Naive thymus-derived CD4-positive, alpha-beta T cell (primary cell): ENCODE results near the gene RETREG3. TPM values are rescaled to one million over a fixed set of nuclear protein-coding genes. Genes with fewer than 3 reads are reported as not detected.
"Not testable (repeated sequence)": the region's sequence is repeated elsewhere in the genome, so short reads cannot be mapped to it uniquely, and the experiment has no call there.

Experiments used
- ATAC-seq: fragments of 150-1000 bp; cut with Tn5 transposase; 2 replicates; pipeline ENCODE4 v1.10.0; 2021; ENCODE audit warnings: mild to moderate bottlenecking, moderate library complexity
- CTCF ChIA-PET: fragments of 350-600 bp; sonication (Branson Sonifier 250); formaldehyde crosslinking; loops from one replicate; lab custom pipeline; 2021; ENCODE audit warnings: antibody characterized with exemption; lab: Charles Lee
- POLR2A ChIA-PET: fragments of 350-600 bp; sonication (Branson Sonifier 250); formaldehyde crosslinking; loops from one replicate; lab custom pipeline; 2021; ENCODE audit warnings: antibody characterized with exemption, inconsistent platforms; lab: Charles Lee
- DNase-seq, 9 donors: peaks; one replicate each; pipeline versions ENCODE4 v3.0.0 to v3.0.0-alpha.2; 2020 to 2022; ENCODE audit warnings: mixed read lengths in 1 of 9
- H3K27ac ChIP-seq: one replicate; pipeline ENCODE4 v1.7.0; 2013; ENCODE audit warnings: mild to moderate bottlenecking, low read depth, low read length, moderate library complexity
- H3K27me3 ChIP-seq, 2 donors: one replicate each; pipeline ENCODE4 v1.7.0; 2013; ENCODE audit warnings: low read length in 2 of 2, mild to moderate bottlenecking in 2 of 2, moderate library complexity in 2 of 2; ENCODE audit not compliant: control insufficient read depth in 2 of 2, insufficient read depth in 2 of 2
- H3K36me3 ChIP-seq, 3 experiments: 1 replicate in 2 of 3; 2 replicates in 1 of 3; pipeline ENCODE4 v1.7.0; 2013; ENCODE audit warnings: low read length in 3 of 3, mild to moderate bottlenecking in 3 of 3, moderate library complexity in 1 of 3; ENCODE audit not compliant: insufficient read depth in 3 of 3, control insufficient read depth in 2 of 3
- H3K4me1 ChIP-seq, 2 donors: one replicate each; pipeline ENCODE4 v1.7.0; 2013; ENCODE audit warnings: low read length in 2 of 2, mild to moderate bottlenecking in 2 of 2, moderate library complexity in 1 of 2; ENCODE audit not compliant: control insufficient read depth in 2 of 2, insufficient read depth in 2 of 2
- H3K4me3 ChIP-seq: 2 replicates; pipeline ENCODE4 v1.7.0; 2013; ENCODE audit warnings: mild to moderate bottlenecking, low read length
- H3K9me3 ChIP-seq, 3 experiments: 1 replicate in 2 of 3; 2 replicates in 1 of 3; pipeline ENCODE4 v1.7.0; 2013; ENCODE audit warnings: low read length in 3 of 3; ENCODE audit not compliant: control insufficient read depth in 2 of 3
- H3K27ac Mint-ChIP-seq, 9 donors: one replicate each; pipeline ENCODE4 v1.8.0; 2020 to 2022; ENCODE audit warnings: mixed read lengths in 9 of 9, mild to moderate bottlenecking in 8 of 9, moderate library complexity in 5 of 9, inconsistent platforms in 2 of 9
- H3K27me3 Mint-ChIP-seq, 5 donors: one replicate each; pipeline ENCODE4 v1.8.0; 2021 to 2022; ENCODE audit warnings: mixed read lengths in 5 of 5, mild to moderate bottlenecking in 1 of 5
- H3K36me3 Mint-ChIP-seq, 5 donors: one replicate each; pipeline ENCODE4 v1.8.0; 2020 to 2022; ENCODE audit warnings: mixed read lengths in 5 of 5, mild to moderate bottlenecking in 3 of 5, inconsistent platforms in 1 of 5
- H3K4me1 Mint-ChIP-seq, 7 donors: one replicate each; pipeline ENCODE4 v1.8.0; 2020 to 2022; ENCODE audit warnings: mixed read lengths in 7 of 7, mild to moderate bottlenecking in 3 of 7, inconsistent platforms in 1 of 7
- H3K4me3 Mint-ChIP-seq, 10 donors: one replicate each; pipeline ENCODE4 v1.8.0; 2020 to 2022; ENCODE audit warnings: mild to moderate bottlenecking in 10 of 10, mixed read lengths in 10 of 10, moderate library complexity in 6 of 10, inconsistent platforms in 2 of 10
- H3K9me3 Mint-ChIP-seq, 11 donors: one replicate each; pipeline ENCODE4 v1.8.0; 2020 to 2022; ENCODE audit warnings: mixed read lengths in 11 of 11, mild to moderate bottlenecking in 4 of 11, inconsistent platforms in 1 of 11, moderate library complexity in 1 of 11
- intact Hi-C, 2 donors: fragments of 100-400 bp; cut with micrococcal nuclease; formaldehyde crosslinking; loops; one replicate each; pipeline ENCODE4 v1.15.1; 2023
- polyA plus RNA-seq, 2 donors: library from polyadenylated mRNA; unstranded; fragments of 300-500 nt; fragmentation: Illumina TruSeq; gene quantifications; one replicate each; pipeline ENCODE4 v1.2.3, GENCODE V29; 2021
- total RNA-seq, 6 experiments: library from RNA in 5 of 6; stranded (reverse) in 5 of 6; gene quantifications; 1 replicate in 5 of 6; 2 replicates in 1 of 6; pipeline ENCODE4 v1.2.3 and lab custom pipeline; 2021 to 2026

RETREG3 gene
- total and polyA plus RNA-seq, 7 experiments from 2014 or later, result 53.3 to 136 (median 124) TPM

- Mint-ChIP-seq H3K36me3 (peaks cover 0 to 15% (median 5%) of the 10 kb centered on the region in 5 donors), H3K4me3 (no peak overlapping the region), H3K9me3 (no peaks in the 10 kb centered on the region), H3K4me1 (peaks cover 15 to 25% (median 19%) of the 10 kb centered on the region in 7 donors), H3K27ac (no peak overlapping the region), H3K27me3 (no peaks in the 10 kb centered on the region)
- Histone ChIP-seq H3K27me3 (no peaks in the 10 kb centered on the region), H3K9me3 (no peaks in the 10 kb centered on the region), H3K4me1 (peaks cover 12 to 15% of the 10 kb centered on the region in 2 donors), H3K27ac (no peak overlapping the region), H3K4me3 (no peak overlapping the region), H3K36me3 (peaks cover 0 to 16% (median 0%) of the 10 kb centered on the region in 3 experiments)
- ChIA-PET POLR2A (interaction anchor here (1.0 to 1.2 kb wide), 3 partner anchors 9 to 24 kb away, joined by 3 to 4 read pairs (median 3); partner anchors contain the start of gene MLX), CTCF (interaction anchor here (0.8 kb wide), 1 partner anchor 230 kb away, joined by 3 read pairs; no protein-coding TSS in a partner anchor)
- intact Hi-C loops, result no loop called here
- ATAC-seq, result no peak
- DNase-seq, result no peak
These were observed 65.7 kb downstream of the RETREG3 start for GRCh38 chr17:42543190-42544079.

GRCh38 chr17:42541041-42541833 lies 67.9 kb downstream of the RETREG3 start:
- Mint-ChIP-seq H3K27me3 (no peaks in the 10 kb centered on the region), H3K4me1 (peaks cover 23 to 41% (median 34%) of the 10 kb centered on the region in 7 donors), H3K4me3 (peak overlapping the region; percentile 13 to 72 (median 57)), H3K27ac (peak overlapping the region; percentile 11 to 76 (median 60)), H3K9me3 (no peaks in the 10 kb centered on the region), H3K36me3 (peaks cover 0 to 15% (median 5%) of the 10 kb centered on the region in 5 donors)
- peaks cover 0 to 16% (median 0%) of the 10 kb centered on the region in 3 experiments for H3K36me3 ChIP-seq
- intact Hi-C loops, result no loop called here
- H3K27ac ChIP-seq, result no peak overlapping the region
- no peak overlapping the region for H3K4me3 ChIP-seq
- peaks cover 12 to 26% of the 10 kb centered on the region in 2 donors for H3K4me1 ChIP-seq
- DNase-seq (peak in 1 of 9 donors; percentile 25), ATAC-seq (no peak)
- no peaks in the 10 kb centered on the region for H3K27me3 ChIP-seq
- ChIA-PET POLR2A (interaction anchor here (0.5 to 0.8 kb wide), 4 partner anchors 11 to 30 kb away, joined by 3 to 4 read pairs (median 3); no protein-coding TSS in a partner anchor), CTCF (interaction anchor here (0.8 kb wide), 1 partner anchor 11 kb away, joined by 3 read pairs; no protein-coding TSS in a partner anchor)
- no peaks in the 10 kb centered on the region for H3K9me3 ChIP-seq

GRCh38 chr17:42540558-42540957 lies 68.6 kb downstream of the RETREG3 start:
- Mint-ChIP-seq H3K36me3 (peaks cover 0 to 15% (median 5%) of the 10 kb centered on the region in 5 donors), H3K4me1 (peaks cover 26 to 45% (median 37%) of the 10 kb centered on the region in 7 donors), H3K4me3 (peak overlapping the region in 9 of 10 donors; percentile 13 to 72 (median 59)), H3K27ac (peak overlapping the region in 8 of 9 donors; percentile 11 to 76 (median 59))
- POLR2A ChIA-PET, result interaction anchor here (0.7 kb wide), 1 partner anchor 29 kb away, joined by 3 read pairs; no protein-coding TSS in a partner anchor
- ATAC-seq, H3K27me3 Mint-ChIP-seq, intact Hi-C loops, H3K9me3 ChIP-seq, H3K27me3 ChIP-seq, CTCF ChIA-PET, H3K4me3 ChIP-seq, DNase-seq, H3K9me3 Mint-ChIP-seq, H3K27ac ChIP-seq: not testable (repeated sequence)
- Histone ChIP-seq H3K4me1 (peaks cover 12 to 26% of the 10 kb centered on the region in 2 donors), H3K36me3 (peaks cover 0 to 16% (median 0%) of the 10 kb centered on the region in 3 experiments)

- POLR2A ChIA-PET, result interaction anchor here (0.6 to 2.8 kb wide), 2 partner anchors 15 to 179 kb away, joined by 3 to 19 read pairs; partner anchors contain the start of gene HSD17B1
These were observed 70.7 kb downstream of the RETREG3 start for GRCh38 chr17:42538482-42538881.

GRCh38 chr17:42537826-42538451 lies 71.2 kb downstream of the RETREG3 start:
- peaks cover 0 to 4% (median 0%) of the 10 kb centered on the region in 11 donors for H3K9me3 Mint-ChIP-seq
- Histone ChIP-seq H3K9me3 (no peaks in the 10 kb centered on the region), H3K36me3 (peaks cover 0 to 5% (median 0%) of the 10 kb centered on the region in 3 experiments), H3K27ac (no peak overlapping the region), H3K4me1 (peaks cover 12 to 26% of the 10 kb centered on the region in 2 donors), H3K27me3 (no peaks in the 10 kb centered on the region), H3K4me3 (no peak overlapping the region)
- POLR2A ChIA-PET, result interaction anchor here (0.6 to 2.8 kb wide), 4 partner anchors 10 to 178 kb away, joined by 3 to 19 read pairs (median 8); partner anchors contain the start of gene HSD17B1
- peaks cover 0 to 12% (median 5%) of the 10 kb centered on the region in 5 donors for H3K36me3 Mint-ChIP-seq
- DNase-seq (no peak), ATAC-seq (no peak)
- CTCF ChIA-PET, result interaction anchor here (0.6 kb wide), 1 partner anchor 797 kb away, joined by 4 read pairs; no protein-coding TSS in a partner anchor
- H3K27me3 Mint-ChIP-seq, result peaks cover 0 to 6% (median 0%) of the 10 kb centered on the region in 5 donors
- peaks cover 28 to 48% (median 41%) of the 10 kb centered on the region in 7 donors for H3K4me1 Mint-ChIP-seq
- peak overlapping the region; percentile 26 to 82 (median 76) for H3K4me3 Mint-ChIP-seq
- peak overlapping the region in 6 of 9 donors; percentile 15 to 81 (median 58) for H3K27ac Mint-ChIP-seq
- intact Hi-C loops, result loop anchor here (2.0 to 10.0 kb wide), 5 partner anchors 17 to 673 kb away; partner anchors contain the start of genes GHDC (in 1 of the 2), KLHL11 (in 1 of the 2), PLEKHH3 (in 1 of the 2) and RETREG3 (in 1 of the 2)

More at GRCh38 chr17:42538482-42538881, 70.7 kb downstream of the RETREG3 start:
- Mint-ChIP-seq H3K4me3 (peak overlapping the region in 1 of 10 donors; percentile 38), H3K9me3 (peaks cover 0 to 4% (median 0%) of the 10 kb centered on the region in 11 donors), H3K4me1 (peaks cover 28 to 48% (median 40%) of the 10 kb centered on the region in 7 donors), H3K27ac (peak overlapping the region in 1 of 9 donors; percentile 66), H3K36me3 (peaks cover 0 to 12% (median 5%) of the 10 kb centered on the region in 5 donors), H3K27me3 (peaks cover 0 to 3% (median 0%) of the 10 kb centered on the region in 5 donors)
- intact Hi-C loops, result loop anchor here (5.0 to 10.0 kb wide), 3 partner anchors 139 to 674 kb away; partner anchors contain the start of genes GHDC (in 1 of the 2), KLHL11 (in 1 of the 2) and PLEKHH3 (in 1 of the 2)
- no peaks in the 10 kb centered on the region for H3K27me3 ChIP-seq
- H3K4me1 ChIP-seq, result peaks cover 12 to 26% of the 10 kb centered on the region in 2 donors
- H3K36me3 ChIP-seq, result peaks cover 0 to 11% (median 0%) of the 10 kb centered on the region in 3 experiments
- H3K9me3 ChIP-seq, result no peaks in the 10 kb centered on the region
- H3K27ac ChIP-seq, result no peak overlapping the region
- ATAC-seq (no peak), DNase-seq (no peak)
- no peak overlapping the region for H3K4me3 ChIP-seq
- CTCF ChIA-PET, result no interaction called here
